ENCODE data around the gene RIPPLY1.

DNA sequence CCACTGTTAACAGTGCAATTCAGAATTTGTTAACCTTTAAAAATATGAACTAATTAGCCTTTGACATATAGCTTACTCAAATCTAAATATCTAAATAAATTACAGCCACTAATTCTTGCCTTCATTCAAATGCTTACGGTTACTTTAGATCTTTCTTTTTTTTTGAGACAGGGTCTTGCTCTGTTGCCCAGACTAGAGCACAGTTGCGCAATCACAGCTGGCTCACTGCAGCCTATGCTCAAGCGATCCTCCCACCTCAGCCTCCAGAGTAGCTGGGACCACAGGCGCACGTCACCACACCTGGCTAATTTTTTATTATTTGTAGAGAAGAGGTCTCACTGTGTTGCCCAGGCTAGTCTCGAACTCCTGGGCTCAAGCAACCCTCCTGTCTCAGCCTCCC is 48.1 kb upstream of the RIPPLY1 start:
- TF ChIP-seq, protein P1, sequence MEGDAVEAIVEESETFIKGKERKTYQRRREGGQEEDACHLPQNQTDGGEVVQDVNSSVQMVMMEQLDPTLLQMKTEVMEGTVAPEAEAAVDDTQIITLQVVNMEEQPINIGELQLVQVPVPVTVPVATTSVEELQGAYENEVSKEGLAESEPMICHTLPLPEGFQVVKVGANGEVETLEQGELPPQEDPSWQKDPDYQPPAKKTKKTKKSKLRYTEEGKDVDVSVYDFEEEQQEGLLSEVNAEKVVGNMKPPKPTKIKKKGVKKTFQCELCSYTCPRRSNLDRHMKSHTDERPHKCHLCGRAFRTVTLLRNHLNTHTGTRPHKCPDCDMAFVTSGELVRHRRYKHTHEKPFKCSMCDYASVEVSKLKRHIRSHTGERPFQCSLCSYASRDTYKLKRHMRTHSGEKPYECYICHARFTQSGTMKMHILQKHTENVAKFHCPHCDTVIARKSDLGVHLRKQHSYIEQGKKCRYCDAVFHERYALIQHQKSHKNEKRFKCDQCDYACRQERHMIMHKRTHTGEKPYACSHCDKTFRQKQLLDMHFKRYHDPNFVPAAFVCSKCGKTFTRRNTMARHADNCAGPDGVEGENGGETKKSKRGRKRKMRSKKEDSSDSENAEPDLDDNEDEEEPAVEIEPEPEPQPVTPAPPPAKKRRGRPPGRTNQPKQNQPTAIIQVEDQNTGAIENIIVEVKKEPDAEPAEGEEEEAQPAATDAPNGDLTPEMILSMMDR (conservative IDR thresholded peaks at IDR 0.05; ENCODE audit: low read depth, low read length): no peak
- no peak for TF ChIP-seq EZH2 (IDR thresholded peaks at IDR 0.05; ENCODE audit: borderline replicate concordance, low read depth, low read length, poor library complexity, severe bottlenecking)

Data from A673 (cell line).